ENCODE data around the gene BARX1.
"Not testable (repeated sequence)": the region's sequence is repeated elsewhere in the genome, so short reads cannot be mapped to it uniquely, and the experiment has no call there.

The BARX1 gene

DNA sequence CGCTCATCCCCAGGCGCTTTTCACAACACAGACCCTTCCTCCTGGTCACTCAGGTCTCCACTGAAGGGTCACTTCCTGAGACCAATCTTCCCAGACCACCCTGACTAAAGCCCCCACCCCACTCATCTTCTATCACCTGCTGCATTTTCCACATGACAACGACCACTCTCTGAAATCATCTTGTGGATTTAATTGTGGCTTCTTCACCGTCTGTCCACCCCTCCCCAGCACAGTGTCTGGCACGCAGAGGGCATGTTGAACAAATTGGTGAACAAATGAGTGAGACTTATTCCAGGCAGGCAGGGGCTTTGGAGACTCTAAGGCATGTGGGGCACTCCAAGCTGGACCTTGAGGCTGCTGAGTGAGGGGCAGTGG is 8.8 kb downstream of the BARX1 start:
- DNase-seq (ENCODE audit: insufficient read length, low spot score) (no peak), FAIRE-seq (no peak)
- no peak for TF ChIP-seq SPI1 (IDR thresholded peaks at IDR 0.05; ENCODE audit: low read depth, low read length)
- TF ChIP-seq POLR2AphosphoS5 (IDR thresholded peaks at IDR 0.05; ENCODE audit: low read depth, low read length), result no peak
- TF ChIP-seq POLR2A (IDR thresholded peaks at IDR 0.05; ENCODE audit: low read depth, low read length), result no peak
- TF ChIP-seq PAX5 (IDR thresholded peaks at IDR 0.05; ENCODE audit: insufficient read depth, low read length, severe bottlenecking), result no peak
- TF ChIP-seq TAF1 (IDR thresholded peaks at IDR 0.05; ENCODE audit: low read depth, low read length), result no peak
- no peak for TF ChIP-seq POU2F2 (IDR thresholded peaks at IDR 0.05; ENCODE audit: low read depth, low read length)

DNA sequence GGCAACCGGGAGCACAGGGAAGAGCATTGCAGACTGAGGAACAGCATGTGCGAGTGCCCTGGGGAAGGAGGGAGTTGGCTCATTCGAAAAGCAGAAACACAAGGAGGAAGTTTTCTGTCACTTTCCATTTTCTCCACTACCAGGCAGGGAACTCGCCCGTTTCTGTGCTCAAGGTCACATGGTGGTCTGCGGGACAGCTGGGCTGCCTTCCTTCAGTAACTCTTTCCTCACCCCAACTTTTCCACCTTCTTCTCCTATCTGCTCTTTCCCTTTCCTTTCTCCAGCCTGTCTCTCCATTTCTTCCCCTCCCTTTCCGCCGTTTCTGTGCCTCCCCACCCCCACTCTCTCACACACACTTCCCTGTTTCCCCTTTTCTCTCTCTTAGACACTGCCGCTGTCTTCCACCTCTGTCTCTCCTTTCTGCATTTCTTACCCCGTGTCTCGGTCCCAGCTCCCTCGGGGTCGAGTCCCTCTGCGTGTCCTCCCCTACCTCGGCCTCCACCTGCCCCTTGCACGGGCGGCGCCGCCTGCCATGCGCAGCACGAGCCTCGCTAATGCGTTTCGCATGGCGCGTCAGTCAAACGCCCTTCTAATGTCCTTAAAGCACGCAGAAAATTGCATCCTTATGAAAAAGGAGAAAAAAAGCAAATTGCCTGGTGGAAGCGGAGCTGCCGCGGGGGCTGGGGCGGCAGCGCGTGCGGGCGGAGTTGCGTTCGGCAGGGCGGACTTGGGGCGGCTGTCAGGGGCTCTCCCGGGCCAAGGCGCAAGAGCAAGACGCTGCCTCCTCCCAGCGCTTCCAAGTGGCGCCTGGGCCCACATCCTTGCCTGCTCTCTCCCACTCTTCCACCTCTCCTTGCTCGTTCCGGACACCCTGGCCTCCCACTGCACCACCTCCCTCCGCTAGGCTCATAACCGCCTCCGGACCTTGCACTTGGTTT is 9.5 kb downstream of the BARX1 start:
- no peak for FAIRE-seq
- TF ChIP-seq PAX5 (IDR thresholded peaks at IDR 0.05; ENCODE audit: insufficient read depth, low read length, severe bottlenecking) (no peak), POLR2A (IDR thresholded peaks at IDR 0.05; ENCODE audit: low read depth, low read length) (no peak), SPI1 (IDR thresholded peaks at IDR 0.05; ENCODE audit: low read depth, low read length) (no peak), POLR2AphosphoS5 (IDR thresholded peaks at IDR 0.05; ENCODE audit: low read depth, low read length) (no peak), POU2F2 (IDR thresholded peaks at IDR 0.05; ENCODE audit: low read depth, low read length) (no peak), TAF1 (IDR thresholded peaks at IDR 0.05; ENCODE audit: low read depth, low read length) (no peak)
- no peak for DNase-seq (ENCODE audit: insufficient read length, low spot score)

DNA sequence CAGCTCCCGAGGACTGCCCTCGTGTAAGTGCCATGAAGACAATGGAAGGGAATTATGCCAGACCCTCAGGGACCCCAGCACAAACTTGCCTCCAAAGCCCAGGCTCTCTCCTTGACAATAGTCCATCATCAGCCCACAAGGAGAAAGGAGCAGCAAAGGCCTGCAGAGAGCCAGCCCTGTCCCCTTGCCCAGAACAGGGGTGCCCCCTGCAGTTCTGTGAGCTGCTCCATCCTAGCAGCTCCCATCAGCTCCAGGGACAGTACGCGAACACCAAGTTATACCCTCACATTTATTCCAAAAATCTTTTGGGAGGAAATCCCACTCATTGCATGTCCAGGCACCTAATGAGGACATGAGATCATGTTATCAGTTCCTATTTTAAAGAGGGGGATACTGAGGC is 11.1 kb downstream of the BARX1 start:
- DNase-seq (ENCODE audit: insufficient read length, low spot score) (no peak), FAIRE-seq (no peak)
- TF ChIP-seq PAX5 (IDR thresholded peaks at IDR 0.05; ENCODE audit: insufficient read depth, low read length, severe bottlenecking), result no peak
- TF ChIP-seq POU2F2 (IDR thresholded peaks at IDR 0.05; ENCODE audit: low read depth, low read length), result no peak
- TF ChIP-seq POLR2A (IDR thresholded peaks at IDR 0.05; ENCODE audit: low read depth, low read length), result no peak
- no peak for TF ChIP-seq SPI1 (IDR thresholded peaks at IDR 0.05; ENCODE audit: low read depth, low read length)
- TF ChIP-seq POLR2AphosphoS5 (IDR thresholded peaks at IDR 0.05; ENCODE audit: low read depth, low read length), result no peak
- no peak for TF ChIP-seq TAF1 (IDR thresholded peaks at IDR 0.05; ENCODE audit: low read depth, low read length)

DNA sequence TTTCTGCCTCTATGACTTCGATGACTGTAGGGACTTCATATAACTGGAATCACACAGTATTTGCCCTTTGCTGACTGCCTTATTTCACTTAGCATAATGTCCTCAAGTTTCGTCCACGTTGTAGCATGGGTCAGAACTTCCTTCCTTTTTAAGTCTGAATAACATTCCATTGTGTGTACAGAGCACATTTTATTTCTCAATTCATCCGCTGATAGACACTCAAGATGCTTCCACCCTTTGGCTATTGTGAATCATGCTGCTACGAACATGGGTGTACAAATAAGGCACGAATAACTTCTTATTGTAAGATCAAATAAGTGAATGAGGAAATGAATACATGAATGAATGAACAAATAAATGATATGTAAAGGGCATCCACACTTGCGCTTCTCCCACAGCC is 13.0 kb downstream of the BARX1 start:
- TF ChIP-seq PAX5 (IDR thresholded peaks at IDR 0.05; ENCODE audit: insufficient read depth, low read length, severe bottlenecking), result no peak
- TF ChIP-seq TAF1 (IDR thresholded peaks at IDR 0.05; ENCODE audit: low read depth, low read length), result no peak
- TF ChIP-seq SPI1 (IDR thresholded peaks at IDR 0.05; ENCODE audit: low read depth, low read length), result no peak
- TF ChIP-seq POLR2A (IDR thresholded peaks at IDR 0.05; ENCODE audit: low read depth, low read length), result no peak
- TF ChIP-seq POU2F2 (IDR thresholded peaks at IDR 0.05; ENCODE audit: low read depth, low read length), result no peak
- no peak for TF ChIP-seq POLR2AphosphoS5 (IDR thresholded peaks at IDR 0.05; ENCODE audit: low read depth, low read length)
- DNase-seq (ENCODE audit: insufficient read length, low spot score) (no peak), FAIRE-seq (no peak)

DNA sequence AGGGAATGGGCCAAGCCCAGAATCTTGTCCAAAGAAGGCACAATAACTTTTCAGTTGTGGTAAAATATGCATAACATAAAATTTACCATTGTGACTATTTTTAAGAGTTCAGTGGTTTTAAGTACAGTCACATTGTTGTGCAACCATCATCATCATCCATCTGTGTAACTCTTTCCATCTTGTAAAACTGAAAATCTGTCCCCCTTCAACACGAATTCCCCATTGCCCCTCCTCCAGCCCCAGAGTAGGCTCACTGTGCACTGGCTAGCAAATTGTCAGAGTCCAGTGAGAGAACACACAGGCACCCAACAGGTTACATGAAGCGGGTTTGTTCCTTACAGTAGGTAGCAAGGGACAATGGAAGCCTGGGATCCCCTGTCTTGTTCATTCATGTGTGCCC is 13.7 kb downstream of the BARX1 start:
- no peak for FAIRE-seq
- no peak for DNase-seq (ENCODE audit: insufficient read length, low spot score)
- TF ChIP-seq POLR2A (IDR thresholded peaks at IDR 0.05; ENCODE audit: low read depth, low read length) (no peak), TAF1 (IDR thresholded peaks at IDR 0.05; ENCODE audit: low read depth, low read length) (no peak), PAX5 (IDR thresholded peaks at IDR 0.05; ENCODE audit: insufficient read depth, low read length, severe bottlenecking) (no peak), POU2F2 (IDR thresholded peaks at IDR 0.05; ENCODE audit: low read depth, low read length) (no peak), SPI1 (IDR thresholded peaks at IDR 0.05; ENCODE audit: low read depth, low read length) (no peak), POLR2AphosphoS5 (IDR thresholded peaks at IDR 0.05; ENCODE audit: low read depth, low read length) (no peak)

DNA sequence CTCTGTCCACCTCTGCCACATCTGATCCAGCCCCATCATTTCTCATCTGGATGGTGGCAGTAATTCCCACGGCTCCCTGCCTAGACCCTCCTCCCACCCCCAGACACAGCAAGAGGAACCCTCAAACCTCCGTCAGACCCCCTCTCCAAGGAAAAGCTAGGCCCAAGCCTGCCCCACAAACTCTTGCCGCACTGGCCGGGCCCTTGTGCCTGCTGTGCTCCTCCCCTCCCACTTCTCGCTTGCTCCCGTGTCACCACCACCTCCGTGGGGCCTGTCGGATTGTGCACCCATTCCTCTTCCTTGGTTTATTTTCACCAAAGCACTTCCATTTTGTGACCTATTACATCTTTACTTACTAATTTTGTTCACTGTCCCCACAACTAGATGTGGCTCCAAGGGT is 14.2 kb downstream of the BARX1 start:
- TF ChIP-seq TAF1 (IDR thresholded peaks at IDR 0.05; ENCODE audit: low read depth, low read length) (no peak), POLR2A (IDR thresholded peaks at IDR 0.05; ENCODE audit: low read depth, low read length) (no peak)
- FAIRE-seq (no peak), DNase-seq (ENCODE audit: insufficient read length, low spot score) (no peak)

DNA sequence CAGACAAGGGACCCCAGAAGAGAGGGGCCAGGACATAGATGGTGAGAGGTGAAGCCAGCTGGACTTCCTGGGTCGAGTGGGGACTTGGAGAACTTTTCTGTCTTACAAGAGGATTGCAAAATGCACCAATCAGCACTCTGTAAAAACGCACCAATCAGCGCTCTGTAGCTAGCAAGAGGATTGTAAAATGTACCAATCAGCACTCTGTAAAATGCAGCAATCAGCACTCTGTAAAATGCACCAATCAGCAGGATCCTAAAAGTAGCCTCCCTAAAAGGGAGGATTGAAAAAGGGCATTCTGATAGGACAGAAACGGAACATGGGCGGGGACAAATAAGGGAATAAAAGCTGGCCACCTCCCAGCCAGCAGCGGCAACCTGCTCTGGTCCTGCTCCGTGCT is 15.6 kb downstream of the BARX1 start:
- DNase-seq (ENCODE audit: insufficient read length, low spot score); FAIRE-seq: not testable (repeated sequence)

DNA sequence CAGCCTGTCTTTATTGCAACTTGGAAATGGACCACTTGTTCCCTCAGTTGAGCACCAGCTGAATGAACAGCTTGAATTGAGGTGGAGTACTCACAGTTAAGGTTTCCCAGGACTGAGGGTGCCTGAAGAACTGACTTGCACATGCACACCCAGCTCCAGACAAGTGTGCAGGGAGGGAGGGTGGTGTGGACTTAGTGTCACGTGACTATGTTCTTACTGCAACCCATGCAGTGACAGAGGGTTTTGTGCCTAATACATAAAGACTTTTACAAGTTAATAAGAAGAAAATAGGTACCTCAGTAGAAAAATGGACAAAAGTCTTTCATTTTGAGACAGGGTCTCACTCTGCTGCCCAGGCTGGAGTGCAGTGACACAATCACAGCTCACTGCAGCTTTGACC is 18.0 kb downstream of the BARX1 start:
- no peak for TF ChIP-seq SPI1 (IDR thresholded peaks at IDR 0.05; ENCODE audit: low read depth, low read length)
- TF ChIP-seq POU2F2 (IDR thresholded peaks at IDR 0.05; ENCODE audit: low read depth, low read length), result no peak
- TF ChIP-seq TAF1 (IDR thresholded peaks at IDR 0.05; ENCODE audit: low read depth, low read length), result no peak
- TF ChIP-seq PAX5 (IDR thresholded peaks at IDR 0.05; ENCODE audit: insufficient read depth, low read length, severe bottlenecking), result no peak
- no peak for TF ChIP-seq POLR2AphosphoS5 (IDR thresholded peaks at IDR 0.05; ENCODE audit: low read depth, low read length)
- no peak for TF ChIP-seq POLR2A (IDR thresholded peaks at IDR 0.05; ENCODE audit: low read depth, low read length)
- DNase-seq (ENCODE audit: insufficient read length, low spot score) (no peak), FAIRE-seq (no peak)

DNA sequence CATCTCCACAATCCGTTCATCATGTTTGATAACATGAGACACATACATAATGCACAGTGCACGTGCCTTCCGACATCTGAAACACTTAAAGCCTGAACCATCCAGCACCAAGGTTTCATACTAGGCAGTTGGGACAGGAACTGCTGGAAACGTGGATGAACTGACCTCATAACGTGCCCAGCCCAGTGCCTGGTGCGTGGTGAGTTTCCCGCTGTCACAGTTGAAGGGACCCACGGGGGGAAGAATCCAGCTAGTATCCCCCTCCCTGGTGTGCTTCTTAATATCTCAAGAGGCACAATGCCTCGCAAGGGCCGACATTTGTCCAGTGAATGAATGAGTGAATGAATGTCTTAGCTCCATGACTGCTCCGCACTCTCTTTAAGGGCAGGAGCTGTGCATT is 23.2 kb downstream of the BARX1 start:
- TF ChIP-seq POU2F2 (IDR thresholded peaks at IDR 0.05; ENCODE audit: low read depth, low read length) (no peak), SPI1 (IDR thresholded peaks at IDR 0.05; ENCODE audit: low read depth, low read length) (no peak), TAF1 (IDR thresholded peaks at IDR 0.05; ENCODE audit: low read depth, low read length) (no peak), PAX5 (IDR thresholded peaks at IDR 0.05; ENCODE audit: insufficient read depth, low read length, severe bottlenecking) (no peak), POLR2A (IDR thresholded peaks at IDR 0.05; ENCODE audit: low read depth, low read length) (no peak), POLR2AphosphoS5 (IDR thresholded peaks at IDR 0.05; ENCODE audit: low read depth, low read length) (no peak)

DNA sequence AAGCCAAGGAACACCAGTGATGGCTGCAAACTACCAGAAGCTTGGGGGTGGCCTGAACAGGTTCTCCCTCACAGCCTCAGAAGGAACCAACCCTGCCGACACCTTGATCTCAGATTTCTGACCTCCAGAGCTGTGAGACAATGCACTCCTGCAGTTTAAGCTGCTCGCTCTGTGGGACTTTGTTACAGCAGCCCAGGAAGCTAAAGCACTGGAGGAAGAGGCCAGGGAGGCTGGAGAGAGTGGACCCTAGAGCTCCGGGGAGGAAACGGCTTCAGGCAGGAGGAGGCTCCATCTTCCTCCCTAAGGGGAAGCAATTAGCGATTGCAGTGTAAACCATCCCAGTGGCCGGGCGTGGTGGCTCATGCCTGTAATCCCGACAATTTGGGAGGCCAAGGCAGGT is 25.1 kb downstream of the BARX1 start:
- FAIRE-seq (no peak), DNase-seq (ENCODE audit: insufficient read length, low spot score) (no peak)
- TF ChIP-seq PAX5 (IDR thresholded peaks at IDR 0.05; ENCODE audit: insufficient read depth, low read length, severe bottlenecking), result no peak

More for the DNA sequence above, 23.2 kb downstream of the BARX1 start:
- no peak for FAIRE-seq
- DNase-seq (ENCODE audit: insufficient read length, low spot score), result no peak
